OCI-LY1 (cell line): Measurements from ENCODE around the gene MPZL1.

ENCODE experiments used
- CTCF ChIP-seq: fragments of 200-600 bp; sonication (generic), shearing (Covaris generic); IDR thresholded peaks from 2 replicates; pipeline ENCODE4 v1.5.1; 2017; ENCODE audit warnings: mild to moderate bottlenecking, antibody characterized with exemption, low read length, moderate library complexity, mixed read lengths
- EZH2 ChIP-seq: fragments of 200-600 bp; sonication (generic), shearing (Covaris generic); IDR thresholded peaks from 2 replicates; pipeline ENCODE4 v1.8.0; 2017; ENCODE audit warnings: borderline replicate concordance, mixed run types, mild to moderate bottlenecking, antibody characterized with exemption, low read length, moderate library complexity, mixed read lengths

- TF ChIP-seq CTCF = no peak
- TF ChIP-seq EZH2 = no peak
These were observed 38.6 kb upstream of the MPZL1 start for GRCh38 chr1:167683226-167683625.
